Activated effector memory CD4-positive, alpha-beta T cell treated with Interleukin-2 at 50 U/mL for 16 hours (primary cell): Measurements from ENCODE around the gene ARHGAP45.

Experiments used
- DNase-seq: peaks from one replicate; pipeline ENCODE4 v3.0.0-alpha.2; 2020

Gene ARHGAP45

DNA sequence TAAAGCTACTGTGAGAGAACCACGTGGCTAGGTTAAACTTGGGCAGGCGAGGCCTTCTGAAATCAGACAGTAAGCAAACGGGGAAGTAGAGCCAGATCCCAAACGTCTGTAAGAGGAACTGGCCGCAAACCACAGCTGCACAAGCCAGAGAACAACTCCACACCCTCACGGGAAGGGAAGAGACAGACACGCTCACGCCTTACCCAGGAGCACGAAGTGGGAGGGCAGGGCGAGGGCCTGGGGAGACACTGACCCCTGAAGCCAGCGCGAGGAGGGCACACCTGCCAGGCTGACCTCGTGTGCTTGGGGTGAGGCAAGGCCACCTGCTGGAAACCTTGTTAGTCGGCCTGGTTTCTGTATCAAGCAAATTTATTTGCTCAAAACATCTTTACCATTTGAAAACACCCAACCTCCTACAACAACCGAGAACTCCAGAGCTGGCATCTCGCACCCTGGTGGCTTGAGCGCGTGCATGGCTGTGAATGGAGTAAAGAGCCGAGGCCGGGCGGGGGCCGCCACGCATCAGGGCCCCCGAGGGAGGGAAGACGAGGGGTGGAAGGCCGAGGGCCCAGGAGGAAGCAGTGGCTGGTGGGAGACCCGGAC is 20.9 kb downstream of the ARHGAP45 start:
- DNase-seq: peak; percentile 34

DNA sequence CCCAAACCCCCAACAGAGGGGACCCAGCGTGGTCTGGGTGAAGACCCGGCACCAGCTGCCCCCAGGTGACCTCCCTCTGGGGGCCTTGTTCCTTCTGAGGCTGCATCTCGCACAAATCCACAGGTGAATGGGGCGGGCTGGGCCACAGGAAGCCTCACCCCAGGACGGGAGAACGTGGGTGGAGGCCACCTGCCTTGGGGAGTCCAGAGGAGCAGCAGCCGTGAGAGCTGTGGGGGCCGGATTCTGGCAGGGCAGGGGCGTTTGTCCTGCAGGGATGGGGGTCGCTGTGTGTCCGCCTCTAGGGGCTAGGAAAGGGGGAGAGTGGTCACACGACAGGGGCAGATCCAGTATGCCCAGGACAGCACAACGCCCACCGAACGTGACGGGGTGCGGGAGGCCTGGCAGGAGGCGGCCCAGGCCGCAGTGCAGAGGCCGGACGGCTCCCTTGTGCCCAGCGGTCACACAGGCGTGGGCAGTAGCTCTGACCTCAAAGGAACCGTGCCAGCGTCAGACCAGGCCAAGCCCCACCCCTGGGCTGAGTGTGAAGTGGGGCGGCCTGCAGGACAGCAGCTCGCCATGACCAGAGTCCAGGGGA is 21.5 kb downstream of the ARHGAP45 start:
- no peak for DNase-seq

DNA sequence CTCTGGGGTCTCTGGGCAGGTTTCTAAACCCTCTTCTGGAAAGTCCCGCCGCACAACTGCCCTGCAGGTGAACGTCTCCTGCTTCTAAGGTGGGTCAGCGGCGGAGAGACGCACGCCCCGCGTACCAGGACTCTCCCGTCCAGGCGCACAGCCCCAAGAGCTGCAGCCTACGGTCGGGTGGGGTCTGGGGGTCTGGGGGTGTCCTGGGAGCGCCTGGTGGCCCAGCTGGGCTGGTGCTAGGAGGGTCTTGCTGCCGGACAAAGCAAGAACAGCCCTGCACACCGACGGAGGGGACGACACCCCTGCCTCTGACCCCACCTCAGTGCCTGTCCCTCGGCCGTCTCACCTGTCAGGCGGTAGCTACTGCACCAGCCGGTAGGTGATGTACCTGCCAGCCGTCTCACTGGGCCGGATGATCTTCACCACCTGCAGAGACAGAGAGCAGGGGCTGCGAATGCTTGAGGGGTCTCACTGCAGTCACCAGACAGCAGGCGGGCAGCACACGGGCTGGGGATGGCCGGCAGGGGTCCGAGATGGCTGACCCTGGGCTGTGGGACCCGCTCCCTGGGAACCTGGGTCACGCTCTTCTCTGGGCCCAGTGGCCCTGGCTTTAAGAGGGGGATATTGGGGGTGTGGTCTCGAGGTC is 22.3 kb downstream of the ARHGAP45 start:
- DNase-seq: no peak

DNA sequence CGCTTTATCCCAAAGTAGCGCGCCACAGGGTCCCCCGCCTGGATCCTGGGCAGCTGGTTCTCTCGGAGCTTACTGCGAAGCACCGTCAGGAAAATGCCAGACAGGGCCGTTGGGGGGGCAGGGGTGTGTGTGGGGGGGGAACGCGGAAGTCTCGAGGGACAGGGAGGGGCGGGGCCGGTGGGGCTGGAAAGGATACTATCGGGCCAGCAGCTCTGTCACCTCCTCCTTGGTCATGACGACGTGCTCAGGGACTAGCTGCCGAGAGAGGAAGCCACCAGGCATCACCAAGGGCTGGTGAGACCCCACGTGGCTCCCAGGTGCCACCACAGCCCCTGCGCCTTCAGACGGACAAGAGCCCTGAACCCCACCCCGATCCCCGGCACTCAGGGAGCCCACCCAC is 22.9 kb downstream of the ARHGAP45 start:
- no peak for DNase-seq

GRCh38 chr19:1090731-1091543 is 24.0 kb downstream of the ARHGAP45 start:
- no peak for DNase-seq

- DNase-seq: no peak
Observed at GRCh38 chr19:1091544-1092175, 24.7 kb downstream of the ARHGAP45 start.

- no peak for DNase-seq
Observed at GRCh38 chr19:1093330-1093729, 26.4 kb downstream of the ARHGAP45 start.

DNA sequence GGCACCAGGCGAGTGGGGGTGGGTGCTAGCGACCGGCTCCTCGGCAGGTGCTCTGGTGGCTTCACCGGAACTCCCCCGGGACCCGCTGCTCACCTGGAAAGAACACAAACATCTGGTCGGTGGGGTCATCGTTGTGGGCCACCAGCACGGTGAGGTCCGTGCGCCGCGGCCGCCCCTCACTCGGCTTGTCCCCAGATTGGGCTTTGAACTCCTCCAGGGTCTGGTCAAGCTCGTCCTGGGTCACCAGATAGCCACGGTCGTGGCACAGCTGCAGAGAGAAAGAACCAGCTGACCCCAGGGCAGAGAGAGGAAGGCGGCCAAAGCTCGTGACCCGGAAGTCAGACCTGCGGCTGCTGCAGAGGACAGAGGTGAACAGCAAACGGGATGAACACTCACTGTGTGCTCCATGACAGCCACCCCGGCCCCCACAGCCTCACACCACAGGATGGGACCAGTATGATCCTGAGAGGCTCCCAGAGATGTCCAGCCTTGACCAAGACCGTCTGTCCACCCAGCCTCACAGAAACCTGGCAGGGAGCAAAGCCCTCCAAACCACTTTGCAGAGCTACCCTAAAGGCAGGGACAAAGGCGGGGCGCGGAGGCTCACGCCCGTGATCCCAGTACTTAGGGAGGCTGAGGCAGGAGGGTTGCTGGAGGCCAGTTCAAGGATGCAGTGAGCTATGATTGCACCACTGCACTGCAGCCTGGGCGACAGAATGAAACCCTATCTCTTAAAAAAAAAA is 27.0 kb downstream of the ARHGAP45 start:
- DNase-seq: no peak

DNA sequence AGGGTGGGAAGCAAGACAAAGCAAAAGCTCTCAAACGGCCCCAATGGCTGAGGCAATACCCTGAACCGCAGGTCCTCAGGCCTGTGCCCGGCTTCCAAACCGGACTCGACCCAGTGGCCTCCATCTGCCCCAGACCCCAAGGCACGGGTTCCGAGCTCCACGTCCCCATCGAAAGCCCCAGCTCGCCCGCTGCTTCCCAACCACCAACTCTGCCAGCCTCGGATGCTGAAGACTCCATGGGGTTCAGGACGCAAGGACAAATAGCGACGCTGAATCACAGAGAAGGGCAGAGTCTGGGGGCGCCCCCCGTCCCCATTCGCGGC is 27.6 kb downstream of the ARHGAP45 start:
- DNase-seq: no peak

DNA sequence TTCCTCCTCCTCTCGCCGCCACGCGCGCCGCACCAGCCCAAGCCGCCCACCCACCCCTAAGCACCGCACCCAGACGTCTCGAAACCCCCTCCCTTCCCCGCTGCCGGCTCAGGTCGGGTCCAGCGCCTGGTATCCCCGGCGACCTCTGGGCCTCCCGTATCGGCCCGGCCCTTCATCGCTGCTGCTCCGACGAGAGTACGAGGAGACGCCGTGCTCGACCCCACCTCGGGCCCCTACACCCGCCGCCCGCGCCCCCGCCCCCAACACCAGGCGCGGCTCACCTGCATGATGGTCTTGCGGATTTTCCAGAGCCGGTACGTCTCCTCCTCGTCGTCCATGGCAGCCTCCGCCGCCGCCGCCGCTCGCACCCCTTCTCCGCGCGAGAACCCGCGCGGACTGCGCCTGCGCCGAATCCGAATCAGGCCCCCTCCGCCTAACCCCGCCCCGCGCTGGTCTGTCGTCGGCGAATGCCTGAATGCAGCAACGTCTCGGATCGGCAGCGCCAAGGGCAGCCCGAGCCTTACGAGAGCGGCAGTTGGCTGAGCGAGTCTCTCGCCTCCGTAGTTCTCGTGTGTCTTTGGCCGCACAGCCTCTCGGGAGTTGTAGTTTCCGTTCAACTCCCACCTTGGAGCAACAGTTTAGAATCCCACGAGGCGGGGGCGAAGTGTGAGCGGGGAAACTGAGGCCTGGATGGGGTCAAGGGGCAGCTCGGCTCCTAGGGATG is 28.2 kb downstream of the ARHGAP45 start, which contains the start of gene POLR2E:
TSS of gene POLR2E (minus strand) at position 398 of the 724 bp plus-strand sequence. CDS start at position 338, 60 bp downstream.
- peak; percentile 97 for DNase-seq

GRCh38 chr19:1097810-1098176 is 30.8 kb downstream of the ARHGAP45 start:
- no peak for DNase-seq

GRCh38 chr19:1098177-1099051 is 31.4 kb downstream of the ARHGAP45 start:
- DNase-seq: no peak

DNA sequence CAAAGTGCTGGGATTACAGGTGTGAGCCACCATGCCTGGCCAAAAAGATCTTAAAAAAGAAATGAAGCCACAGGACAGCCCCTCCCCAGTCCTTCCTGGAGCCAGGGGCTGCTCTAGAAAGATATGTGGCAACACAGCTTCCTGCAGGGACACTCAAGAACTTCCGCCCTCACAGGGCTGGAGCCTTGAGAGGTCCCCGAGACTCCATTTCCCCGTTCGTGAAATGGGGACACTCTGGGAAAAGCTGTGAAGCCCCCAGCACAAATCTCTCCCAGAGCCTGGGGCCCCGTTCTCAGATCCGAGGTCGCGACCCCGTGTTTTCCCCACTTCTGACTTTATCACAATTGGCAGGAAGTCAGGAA is 34.4 kb downstream of the ARHGAP45 start:
- no peak for DNase-seq

GRCh38 chr19:1102407-1103131 is 35.6 kb downstream of the ARHGAP45 start:
- no peak for DNase-seq

DNA sequence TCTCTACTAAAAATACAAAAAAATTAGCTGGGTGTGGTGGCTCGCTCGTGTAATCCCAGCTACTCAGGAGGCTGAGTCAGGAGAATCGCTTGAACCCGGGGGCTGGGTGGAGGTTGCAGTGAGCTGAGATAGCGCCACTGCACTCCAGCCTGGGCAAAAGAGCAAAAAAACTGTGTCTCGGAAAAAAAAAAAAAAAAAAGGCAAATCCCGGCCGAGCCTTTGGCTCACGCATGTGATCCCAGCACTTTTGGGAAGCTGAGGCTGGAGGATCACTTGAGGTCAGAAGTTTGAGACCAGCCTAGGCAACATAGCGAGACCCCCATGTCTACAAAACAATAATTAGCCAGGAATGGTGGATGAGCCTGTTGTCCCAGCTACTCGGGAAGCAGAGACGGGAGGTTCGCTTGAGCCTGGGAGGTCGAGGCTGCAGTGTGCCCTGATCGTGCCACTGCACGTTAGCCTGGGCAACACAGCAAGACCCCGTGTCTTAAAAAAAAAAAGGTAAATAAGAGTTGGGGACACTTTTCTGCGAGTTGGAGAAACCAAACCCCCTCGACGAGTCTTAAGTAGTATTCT is 36.3 kb downstream of the ARHGAP45 start:
- DNase-seq: no peak

DNA sequence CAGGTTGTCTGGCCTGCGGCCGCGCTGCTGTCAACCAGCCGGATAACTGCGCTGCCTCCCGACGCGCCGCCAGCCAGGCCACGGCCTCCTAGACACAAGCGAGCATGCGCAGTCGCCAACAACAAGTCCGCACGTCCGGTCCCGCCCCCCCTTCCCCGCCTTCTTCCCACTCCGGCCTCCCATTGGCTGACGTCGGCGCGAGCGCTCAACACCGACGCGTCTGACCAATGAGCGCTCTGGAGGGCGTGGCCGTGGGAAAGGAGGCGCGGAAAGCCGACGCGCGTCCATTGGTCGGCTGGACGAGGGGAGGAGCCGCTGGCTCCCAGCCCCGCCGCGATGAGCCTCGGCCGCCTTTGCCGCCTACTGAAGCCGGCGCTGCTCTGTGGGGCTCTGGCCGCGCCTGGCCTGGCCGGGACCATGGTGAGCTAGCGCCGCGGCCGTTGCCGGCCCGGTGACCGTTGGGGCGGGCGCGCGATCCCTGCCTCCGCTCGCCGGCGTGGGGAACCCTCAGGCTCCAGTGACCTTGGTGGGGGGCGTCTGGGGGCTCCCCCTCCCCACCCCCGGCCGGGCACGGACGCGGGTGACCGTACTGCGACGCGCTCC is 36.8 kb downstream of the ARHGAP45 start, which contains the start of gene GPX4:
TSS of gene GPX4 (plus strand) at position 287 of the 603 bp plus-strand sequence. CDS start at position 337, 50 bp downstream.
- peak; percentile 97 for DNase-seq

DNA sequence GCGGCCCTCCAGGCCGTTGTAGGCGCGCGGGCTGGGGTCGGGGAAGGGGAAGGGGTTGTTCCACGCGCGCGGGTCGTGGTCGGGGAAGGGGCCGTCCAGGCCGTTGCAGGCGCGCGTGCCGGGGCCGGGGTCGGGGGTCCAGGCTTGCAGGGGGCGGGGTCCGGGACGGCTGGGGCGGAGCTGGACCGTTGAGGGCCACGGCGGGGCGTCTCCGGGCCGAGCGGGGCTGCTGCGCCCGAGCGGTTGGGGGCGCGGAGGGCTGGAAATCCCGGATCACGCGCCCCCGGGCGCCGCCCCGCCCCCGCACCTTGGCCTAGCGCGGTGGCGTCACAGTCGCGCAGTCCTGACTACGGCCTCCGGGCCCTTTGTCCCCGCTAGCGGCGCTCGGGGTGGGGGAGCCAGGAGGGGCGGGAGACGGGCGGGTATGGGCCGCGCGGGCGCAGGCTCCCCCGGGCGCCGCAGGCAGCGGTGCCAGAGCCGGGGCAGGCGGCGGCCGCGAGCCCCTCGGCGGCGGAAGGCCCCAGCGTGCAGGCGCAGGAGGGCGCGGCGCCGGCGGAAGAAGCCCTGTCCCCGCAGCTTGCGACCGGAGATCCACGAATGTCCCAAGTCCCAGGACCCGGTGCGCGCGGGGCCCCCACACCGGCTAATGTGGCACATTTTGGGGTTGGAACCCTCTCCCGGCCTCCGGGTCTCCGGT is 37.5 kb downstream of the ARHGAP45 start:
- peak; percentile 61 for DNase-seq
